PFSK-1 (cell line): ENCODE results near the gene LRRC41.

Experiments
- FOXP2 ChIP-seq: optimal IDR thresholded peaks from 2 replicates; pipeline ENCODE3; 2011; ENCODE audit warnings: borderline replicate concordance, control low read depth, inconsistent platforms; ENCODE audit not compliant: insufficient read depth; ENCODE audit errors: extremely low read length, extremely low read depth
- POLR2AphosphoS5 ChIP-seq: IDR thresholded peaks from 2 replicates; pipeline ENCODE4 v1.6.1; 2012; ENCODE audit warnings: low read depth, mild to moderate bottlenecking, control low read depth, low read length, moderate library complexity
- REST ChIP-seq, 2 experiments: IDR thresholded peaks; 2 replicates each; pipeline versions ENCODE4 v1.6.1 to v1.8.0; 2011 to 2012; ENCODE audit warnings: low read depth in 2 of 2, low read length in 2 of 2, control low read depth in 1 of 2, inconsistent platforms in 1 of 2, mild to moderate bottlenecking in 1 of 2, moderate library complexity in 1 of 2; ENCODE audit not compliant: insufficient read depth in 1 of 2
- SIN3A ChIP-seq: IDR thresholded peaks from 2 replicates; pipeline ENCODE4 v1.6.1; 2012; ENCODE audit warnings: mild to moderate bottlenecking, low read length, moderate library complexity, borderline replicate concordance; ENCODE audit not compliant: insufficient read depth
- TAF1 ChIP-seq: IDR thresholded peaks from 2 replicates; pipeline ENCODE4 v1.6.1; 2012; ENCODE audit warnings: low read length, control low read depth, borderline replicate concordance; ENCODE audit not compliant: insufficient read depth

LRRC41 gene

DNA sequence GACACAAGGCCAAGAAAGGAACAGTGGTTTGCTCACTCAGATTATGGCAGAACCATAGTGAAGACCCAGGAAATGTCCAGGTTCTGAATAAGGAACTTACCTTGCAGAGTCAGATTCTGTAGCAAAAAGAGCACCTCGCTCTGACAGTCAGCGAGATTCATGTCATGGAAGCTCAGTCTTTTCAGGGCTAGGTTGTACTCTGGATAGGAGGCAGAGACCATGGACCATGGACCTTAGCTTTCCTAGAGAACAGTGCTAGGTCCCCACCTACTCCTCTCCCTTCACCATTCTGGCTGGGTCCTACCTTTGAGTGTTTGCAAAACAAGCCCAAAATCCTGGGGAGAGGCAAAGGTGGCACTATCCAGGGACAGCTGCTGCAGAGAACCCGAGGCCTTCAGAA lies 23.3 kb downstream of the LRRC41 start:
- TF ChIP-seq TAF1 (no peak), SIN3A (no peak), REST (IDR thresholded peaks at IDR 0.05; ENCODE audit: insufficient read depth in 1 of 2, low read depth in 2 of 2, low read length in 2 of 2) (no peak), POLR2AphosphoS5 (no peak; the same call in 1 of the 2 replicates), FOXP2 (no peak)

- TF ChIP-seq SIN3A (no peak), TAF1 (no peak), FOXP2 (no peak), POLR2AphosphoS5 (no peak; the same call in 1 of the 2 replicates), REST (IDR thresholded peaks at IDR 0.05; ENCODE audit: insufficient read depth in 1 of 2, low read depth in 2 of 2, low read length in 2 of 2) (no peak)
These were observed 24.6 kb downstream of the LRRC41 start for GRCh38 chr1:46278807-46279206.

GRCh38 chr1:46277658-46278373 lies 25.6 kb downstream of the LRRC41 start:
- no peak for TF ChIP-seq SIN3A
- no peak for TF ChIP-seq FOXP2
- no peak for TF ChIP-seq REST (IDR thresholded peaks at IDR 0.05; ENCODE audit: insufficient read depth in 1 of 2, low read depth in 2 of 2, low read length in 2 of 2)
- TF ChIP-seq POLR2AphosphoS5 = no peak
- TF ChIP-seq TAF1 = no peak

DNA sequence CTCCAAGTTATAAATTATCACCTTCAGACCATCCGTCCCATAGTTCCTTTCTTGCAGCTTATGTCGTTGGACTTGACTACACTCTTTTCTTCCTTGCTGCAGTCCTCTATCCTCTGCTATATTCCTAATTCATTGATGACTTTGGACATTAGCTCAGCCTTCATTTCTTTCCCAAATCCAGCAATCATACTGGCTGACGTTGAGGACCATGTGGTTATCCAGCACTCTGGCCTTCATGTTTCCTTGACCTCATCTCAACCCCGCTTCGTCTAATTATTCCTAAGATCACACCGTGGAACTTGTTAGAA lies 28.4 kb downstream of the LRRC41 start:
- TF ChIP-seq FOXP2 = no peak
- no peak for TF ChIP-seq SIN3A
- no peak for TF ChIP-seq REST (IDR thresholded peaks at IDR 0.05; ENCODE audit: insufficient read depth in 1 of 2, low read depth in 2 of 2, low read length in 2 of 2)
- TF ChIP-seq TAF1 = no peak
- no peak for TF ChIP-seq POLR2AphosphoS5
